GM21515 (cell line): ENCODE measurements around the gene RNF4.
"Not testable (repeated sequence)": the region's sequence is repeated elsewhere in the genome, so short reads cannot be mapped to it uniquely, and the experiment has no call there.

Source experiments
- ATAC-seq: cut with Tn5 transposase; IDR thresholded peaks from one replicate; pipeline ENCODE4 v1.9.1; 2021; ENCODE audit not compliant: unreplicated experiment

RNF4 gene

DNA sequence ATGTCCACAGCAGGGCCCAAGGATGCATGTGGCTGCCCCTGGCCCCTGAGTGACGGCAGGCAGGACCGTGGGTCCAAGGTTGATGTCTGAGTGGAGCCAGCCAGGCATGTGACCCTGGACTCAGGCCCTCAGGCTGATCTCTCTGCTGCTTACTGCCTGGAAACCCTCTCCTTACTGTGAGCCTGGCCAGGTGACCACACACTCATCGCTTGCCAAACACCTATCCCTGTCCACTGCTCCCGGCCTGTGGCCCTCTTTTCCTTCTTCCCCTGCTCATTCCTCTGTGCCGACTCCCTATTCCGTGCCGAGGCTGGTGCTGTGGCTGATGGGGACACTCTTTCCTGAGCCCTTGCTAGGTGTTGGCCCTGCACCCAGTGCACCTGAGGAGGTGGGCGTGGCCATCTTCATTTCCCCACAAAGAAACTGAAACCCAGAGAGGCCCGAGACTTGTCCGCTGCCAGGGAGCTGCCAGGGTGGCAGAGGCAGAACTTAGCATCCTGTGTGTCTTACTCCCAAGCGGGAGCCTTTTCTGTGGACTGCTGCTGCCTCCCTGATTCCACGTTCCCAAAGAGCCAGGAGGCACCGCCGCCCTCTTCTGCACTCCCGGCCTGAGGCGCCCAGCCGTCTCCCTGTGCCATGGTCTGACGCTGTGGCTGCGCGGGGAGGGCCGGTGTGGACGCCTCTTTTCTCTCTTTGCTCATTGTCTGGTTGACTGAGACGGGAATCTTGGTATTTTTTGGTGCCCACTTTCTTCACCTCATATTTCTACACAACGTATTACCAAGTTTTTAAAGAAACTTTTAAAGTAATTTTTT lies 11.2 kb upstream of the RNF4 start:
- no peak for ATAC-seq

DNA sequence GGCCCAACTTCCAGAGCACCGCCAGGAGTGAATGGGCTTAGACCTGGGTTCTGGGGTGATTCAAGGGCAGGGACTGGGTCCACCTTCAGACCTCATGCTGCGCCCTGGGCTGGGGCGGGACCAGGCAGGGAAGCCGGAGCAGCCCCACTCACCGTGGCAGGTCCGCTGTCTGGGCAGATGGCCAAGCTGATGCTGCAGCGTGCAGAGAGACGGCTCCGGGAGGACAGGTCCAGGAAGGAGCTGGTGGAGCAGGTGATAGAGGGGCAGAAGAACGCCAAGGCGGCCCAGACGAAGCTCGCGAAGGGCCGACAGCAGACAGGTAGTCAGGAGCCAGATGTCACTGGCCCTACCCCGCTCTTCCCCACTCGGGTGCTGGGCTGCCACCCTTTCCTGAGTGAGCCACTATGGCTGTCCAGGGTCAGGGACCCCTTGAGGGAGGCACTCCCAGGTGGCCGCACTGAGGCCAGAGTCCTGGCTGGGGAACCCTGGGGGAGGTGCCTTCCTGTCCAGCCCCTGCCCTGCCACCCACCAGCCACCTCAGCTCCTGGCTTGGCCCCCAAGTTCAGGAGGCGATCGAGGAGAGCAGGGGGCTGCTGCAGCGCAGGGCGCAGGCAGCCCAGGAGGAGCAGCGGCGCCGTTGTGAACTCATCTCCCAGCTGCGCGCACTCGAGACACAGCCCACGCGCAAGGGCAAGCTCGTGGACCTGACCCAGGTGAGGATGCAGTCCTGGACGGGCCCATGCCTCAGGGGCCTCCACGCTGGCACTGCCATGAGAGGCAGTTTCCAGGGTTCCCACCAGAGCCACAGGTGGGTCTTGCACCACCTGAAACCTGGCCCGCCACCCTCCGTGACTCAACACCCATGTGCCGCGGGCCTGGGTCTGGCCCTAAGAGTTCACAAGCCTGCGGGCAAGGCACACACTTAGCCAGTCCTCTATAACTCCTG lies 10.1 kb upstream of the RNF4 start:
- no peak for ATAC-seq

DNA sequence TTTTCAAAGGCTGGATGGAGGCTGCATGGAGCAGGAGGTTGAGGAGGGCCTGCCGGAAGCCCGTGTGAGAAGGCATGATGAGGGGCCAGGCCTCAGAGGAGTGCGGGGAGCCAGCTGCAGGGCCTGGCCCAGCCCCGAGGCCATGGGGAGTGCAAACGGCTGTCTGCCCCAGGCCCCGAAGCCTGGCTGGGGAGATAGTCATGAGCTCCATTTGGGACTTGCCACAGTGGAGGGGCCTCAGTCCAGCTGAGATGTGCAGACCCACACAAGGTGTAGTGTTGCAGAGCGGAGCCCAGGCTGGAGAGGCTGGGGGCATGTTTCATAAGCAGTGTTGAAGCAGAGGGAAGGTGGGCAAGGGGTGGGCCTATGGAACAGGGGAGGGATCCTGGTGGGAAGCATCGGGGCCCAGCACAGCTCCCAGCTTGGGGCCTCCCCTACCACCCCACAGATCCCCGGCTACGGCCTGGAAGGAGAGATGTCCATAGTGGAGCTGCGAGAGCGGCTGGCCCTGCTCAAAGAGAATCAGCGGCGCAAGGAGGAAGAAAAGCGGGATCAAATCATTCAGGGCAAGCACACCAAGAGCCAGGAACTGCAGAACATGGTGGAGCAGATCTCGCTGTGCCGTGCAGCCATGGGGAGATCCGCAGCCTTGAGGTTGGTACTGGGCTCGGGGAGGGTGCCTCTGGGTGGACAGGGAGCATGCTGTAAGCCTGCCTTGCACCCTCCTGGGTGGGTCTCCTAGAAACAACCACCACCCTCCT lies 9.1 kb upstream of the RNF4 start:
- ATAC-seq: no peak

DNA sequence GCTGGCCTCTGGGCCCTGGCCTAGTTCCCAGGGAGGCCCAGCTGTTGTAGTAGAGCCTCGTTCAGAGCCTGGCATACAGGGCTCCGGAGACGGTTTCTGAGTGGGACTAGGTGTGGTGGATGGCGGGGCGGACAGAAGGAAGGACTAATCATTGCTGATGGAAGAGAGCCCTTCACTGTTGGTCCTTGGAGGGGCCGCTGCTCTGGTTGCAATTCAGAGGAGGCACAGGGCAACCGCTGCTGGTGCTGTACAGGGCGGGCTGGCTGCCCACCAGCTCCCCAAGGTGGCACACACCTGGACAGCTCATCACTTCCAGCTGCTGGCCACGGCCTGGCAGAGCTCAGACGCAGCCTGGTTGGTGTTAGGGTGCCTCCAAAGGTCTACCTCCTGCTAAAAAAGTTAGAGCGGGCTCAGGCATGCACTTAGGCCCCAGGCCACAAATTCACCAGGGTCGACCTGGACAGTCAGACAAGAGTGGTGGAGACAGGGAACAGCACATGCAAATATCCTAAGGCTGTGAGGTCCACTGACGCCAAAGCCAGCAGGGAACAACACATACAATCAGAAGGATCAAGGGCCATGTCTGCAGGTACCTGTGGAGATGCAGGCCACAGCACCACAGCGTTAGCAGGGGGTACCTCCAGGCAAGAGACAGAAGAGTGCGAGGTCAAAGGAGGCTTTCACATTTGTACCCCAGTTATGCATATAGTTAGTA lies 7.5 kb upstream of the RNF4 start:
- ATAC-seq: no peak

DNA sequence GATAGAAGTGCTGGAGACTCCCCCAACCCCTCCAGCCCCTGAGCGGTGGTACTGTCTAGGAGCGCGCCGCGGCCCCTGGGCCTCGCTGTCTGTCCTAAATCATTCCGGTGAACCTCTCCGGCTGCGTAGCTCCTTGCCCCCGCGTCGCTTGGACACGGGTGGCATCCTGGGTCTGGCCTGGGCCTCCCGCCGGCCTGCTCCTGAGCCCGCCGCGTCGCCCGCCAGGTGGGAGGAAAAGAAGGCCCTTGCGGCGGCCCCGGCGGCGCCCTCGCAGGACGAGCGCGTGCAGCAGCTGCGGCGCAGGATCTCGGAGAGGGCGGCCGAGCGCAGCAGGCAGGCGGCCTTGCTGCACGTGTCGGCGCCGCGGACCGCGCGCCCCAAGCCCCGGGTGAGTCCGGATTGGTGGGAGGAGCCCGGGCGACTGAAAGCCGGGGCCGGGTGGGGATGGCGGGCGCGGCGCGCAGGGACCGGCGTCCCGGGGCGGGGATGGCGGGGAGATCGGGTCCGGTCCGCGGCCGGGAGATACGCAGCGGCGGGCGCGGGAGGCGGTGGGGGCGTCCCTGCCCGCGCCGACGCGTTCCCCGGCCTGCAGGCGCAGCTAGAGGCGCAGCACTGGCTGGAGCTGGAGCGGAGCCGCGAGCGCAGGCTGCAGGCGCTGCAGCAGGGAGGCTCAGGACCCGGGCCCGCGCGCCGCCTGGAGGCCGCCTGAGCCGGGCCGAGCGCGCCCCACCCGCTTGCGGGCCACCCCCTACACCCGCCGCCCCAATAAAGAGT lies 6.5 kb upstream of the RNF4 start:
- ATAC-seq: peak; percentile 79

DNA sequence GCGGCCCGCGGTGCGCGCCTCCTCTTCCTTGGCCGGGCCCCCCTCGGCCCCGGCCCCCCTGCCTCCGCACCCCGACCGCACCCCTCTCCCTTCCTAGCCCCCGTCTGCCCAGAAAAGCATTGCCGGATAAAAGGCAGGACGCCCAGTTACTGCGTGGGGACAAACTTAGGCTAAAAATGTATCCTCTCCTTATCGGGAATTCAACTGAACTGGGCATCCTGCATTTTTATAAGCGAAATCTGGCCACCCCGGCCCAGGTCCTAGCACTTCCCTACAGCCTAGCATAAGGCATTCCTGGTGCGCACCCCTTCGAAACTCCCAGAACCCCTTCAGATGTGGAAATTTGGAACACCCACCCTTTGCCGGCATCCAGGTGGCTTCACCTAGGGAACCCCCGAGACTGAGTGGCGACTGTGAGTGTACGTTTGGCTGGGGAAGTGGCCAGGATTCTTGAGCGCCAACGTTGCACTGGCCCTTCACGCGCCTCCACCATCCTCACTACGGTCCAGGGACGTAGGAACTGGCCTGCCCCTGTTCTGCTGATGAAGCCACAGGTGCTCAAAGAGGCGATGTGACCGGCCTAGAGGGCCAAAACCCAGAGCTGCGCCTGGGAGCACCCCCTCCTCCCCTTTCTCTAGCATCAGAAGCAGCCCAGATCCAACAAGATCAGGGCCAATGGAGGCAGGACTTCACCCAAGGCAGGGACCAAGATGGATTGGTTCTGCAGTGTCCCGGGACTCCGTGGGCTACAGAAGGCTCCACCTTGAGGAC lies 5.7 kb upstream of the RNF4 start:
- no peak for ATAC-seq

DNA sequence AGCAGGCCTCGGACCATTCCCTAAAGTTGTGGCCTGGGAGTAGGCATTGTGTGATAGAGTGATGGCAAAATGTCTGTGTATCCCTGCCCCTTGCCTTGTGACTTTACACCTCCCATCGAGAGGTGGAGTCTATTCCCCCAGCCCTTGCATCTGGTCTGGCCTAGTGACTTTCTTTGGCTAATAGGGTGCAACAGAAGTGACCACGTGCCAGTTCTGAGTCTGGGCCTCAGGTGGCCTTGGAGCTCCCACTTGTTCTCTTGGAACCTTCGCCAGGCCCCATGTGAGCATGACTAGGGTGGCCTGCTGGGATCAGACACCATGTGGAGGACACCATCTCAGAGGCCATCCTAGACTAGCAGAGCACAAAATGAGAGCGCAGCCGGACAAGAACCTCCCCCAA lies 3.9 kb upstream of the RNF4 start:
- no peak for ATAC-seq

DNA sequence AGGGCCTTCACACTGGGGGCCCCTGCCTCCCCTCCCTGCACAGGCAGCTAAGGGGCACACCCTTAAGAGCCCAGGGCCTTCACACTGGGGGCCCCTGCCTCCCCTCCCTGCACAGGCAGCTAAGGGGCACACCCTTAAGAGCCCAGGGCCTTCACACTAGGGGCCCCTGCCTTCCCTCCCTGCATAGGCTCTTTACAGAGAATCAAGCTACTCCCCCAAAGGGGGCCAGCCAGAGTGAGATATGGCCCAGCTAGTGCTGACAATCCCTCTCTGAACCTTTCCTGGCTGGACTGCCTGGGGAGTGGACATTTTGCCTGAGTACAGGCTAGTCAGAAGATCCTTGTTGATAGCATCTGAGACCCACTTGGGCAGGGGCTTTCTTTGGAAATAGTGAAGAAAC lies 3.4 kb upstream of the RNF4 start:
- not testable (repeated sequence) for ATAC-seq

DNA sequence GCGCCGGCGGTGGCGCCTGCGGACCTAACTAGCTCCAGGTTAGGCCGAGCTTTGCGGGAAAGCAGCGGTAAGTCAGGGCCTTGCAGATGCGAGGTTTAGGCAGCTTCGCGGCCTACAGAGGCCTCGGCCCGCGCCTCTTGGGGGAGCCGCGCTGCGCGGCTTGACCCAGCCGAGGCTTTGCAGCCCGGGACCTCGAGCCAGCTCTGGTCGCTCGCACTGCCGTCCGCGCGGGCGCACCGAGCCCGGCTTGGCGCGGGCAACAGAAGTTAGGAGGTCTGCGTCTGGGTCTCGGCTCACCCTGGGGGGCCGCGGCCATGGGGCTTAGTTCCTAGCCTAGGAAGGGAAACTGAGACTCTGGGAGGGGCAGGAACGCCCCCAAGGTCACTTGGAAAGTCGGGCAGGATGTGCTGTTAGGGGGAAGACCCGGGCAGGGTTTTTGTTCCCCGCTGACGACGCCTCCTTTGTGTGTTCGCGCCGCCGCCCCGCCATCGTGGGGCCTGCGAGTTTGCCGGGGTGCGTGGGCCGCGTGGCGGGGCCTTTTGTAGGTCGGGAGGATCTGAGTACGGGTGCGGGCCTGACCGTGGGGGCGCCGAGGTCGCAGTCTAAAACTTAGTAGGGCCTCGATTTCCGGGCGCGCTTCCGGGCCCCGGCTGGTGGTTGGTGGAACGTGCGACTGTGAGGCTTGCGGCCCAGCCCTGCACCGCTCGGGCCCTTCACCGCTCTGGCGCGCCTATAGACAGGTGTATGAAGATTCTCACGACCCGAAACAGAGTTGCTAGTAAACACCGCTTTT lies 482 bp downstream of the RNF4 start:
- peak; percentile 58 for ATAC-seq

DNA sequence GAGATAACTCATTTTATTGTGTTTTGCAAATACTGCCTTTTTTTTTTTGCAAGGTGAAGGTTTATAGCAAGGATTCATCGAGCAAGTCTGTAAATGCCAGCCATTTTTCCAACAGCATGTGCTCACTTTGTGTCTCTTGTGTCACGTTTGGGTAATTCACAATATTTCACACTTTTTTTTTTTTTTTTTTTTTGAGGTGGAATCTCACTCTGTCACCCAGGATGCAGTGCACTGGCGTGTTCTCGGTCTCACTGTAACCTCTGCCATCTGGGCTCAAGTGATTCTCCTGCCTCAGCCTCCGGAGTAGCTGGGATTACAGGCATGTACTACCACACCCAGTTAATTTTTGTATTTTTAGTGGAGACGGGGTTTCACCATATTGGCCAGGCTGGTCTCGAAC lies 1.9 kb downstream of the RNF4 start:
- no peak for ATAC-seq

DNA sequence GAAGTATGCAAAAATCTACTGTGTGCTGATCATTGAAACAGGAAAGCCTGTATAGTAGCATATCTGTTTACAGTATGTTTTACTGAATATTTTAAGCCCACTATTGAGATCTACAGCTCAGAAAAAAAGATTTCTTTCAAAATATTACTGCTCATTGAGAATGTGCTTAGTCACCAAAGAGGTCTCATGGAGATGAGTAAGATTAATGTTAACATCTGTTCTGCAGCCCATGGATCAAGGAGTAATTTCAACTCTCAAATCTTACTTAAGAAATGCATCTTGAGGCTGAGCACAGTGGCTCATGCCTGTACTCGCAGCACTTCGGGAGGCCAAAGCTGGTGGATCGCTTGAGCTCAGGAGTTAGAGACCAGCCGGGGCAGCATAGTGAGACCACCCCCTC lies 3.3 kb downstream of the RNF4 start:
- no peak for ATAC-seq

DNA sequence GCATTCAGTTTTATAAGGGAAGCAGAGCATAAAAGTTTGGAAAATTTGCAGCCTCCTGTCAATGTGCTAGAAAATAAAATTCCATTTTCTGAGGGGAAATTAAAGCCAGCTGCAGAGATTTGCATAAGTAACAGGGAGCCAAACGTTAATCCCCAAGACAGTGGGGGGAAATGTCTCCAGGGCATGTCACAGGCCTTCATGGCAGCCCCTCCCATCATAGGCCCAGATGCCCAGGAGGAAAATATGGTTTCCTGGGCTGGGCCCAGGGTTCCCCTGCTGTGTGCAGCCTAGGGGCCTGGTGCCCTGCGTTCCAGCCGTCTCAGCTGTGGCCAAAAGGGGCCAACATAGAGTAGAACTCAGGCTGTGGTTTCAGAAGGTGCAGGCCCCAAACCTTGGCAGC lies 9.3 kb downstream of the RNF4 start:
- ATAC-seq: no peak

DNA sequence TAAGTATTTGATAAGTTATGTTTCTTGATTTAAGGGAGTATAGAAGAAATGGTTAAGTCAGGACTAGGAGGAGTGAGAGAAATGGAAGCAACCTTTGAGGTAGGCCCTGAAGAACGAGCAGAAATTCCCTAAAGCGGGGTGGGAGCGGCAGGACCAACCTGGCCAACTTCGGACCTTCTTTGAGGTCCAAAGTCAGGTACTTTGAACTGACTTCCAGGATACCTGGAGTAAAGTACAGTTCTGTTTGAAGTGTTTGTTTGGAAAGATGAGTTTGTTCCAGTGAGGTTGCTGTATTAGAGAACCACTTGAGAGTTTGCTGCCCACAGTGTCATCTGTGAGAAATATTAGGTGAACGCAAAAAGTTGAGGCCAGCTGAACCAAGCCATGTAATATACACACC lies 11.7 kb downstream of the RNF4 start:
- no peak for ATAC-seq

DNA sequence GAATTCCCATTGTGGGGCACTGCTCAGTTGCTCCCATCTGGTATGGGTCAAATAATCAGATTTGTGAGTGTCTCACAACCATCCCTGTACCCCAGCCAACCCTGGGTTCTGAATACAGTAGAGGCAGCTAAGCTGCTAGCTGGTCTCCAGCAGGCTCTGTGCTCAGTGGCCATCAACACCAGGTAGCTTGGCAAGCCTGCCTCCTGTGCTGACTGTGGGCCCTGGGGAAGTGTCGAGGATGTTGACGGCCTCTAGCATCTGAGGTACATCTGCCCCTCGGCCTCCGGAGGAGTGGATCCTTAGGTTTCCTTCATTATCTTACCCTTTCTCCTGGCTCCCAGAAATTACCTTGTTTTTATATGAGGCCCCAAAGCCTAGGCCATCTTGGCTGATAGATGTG lies 13.3 kb downstream of the RNF4 start:
- no peak for ATAC-seq

DNA sequence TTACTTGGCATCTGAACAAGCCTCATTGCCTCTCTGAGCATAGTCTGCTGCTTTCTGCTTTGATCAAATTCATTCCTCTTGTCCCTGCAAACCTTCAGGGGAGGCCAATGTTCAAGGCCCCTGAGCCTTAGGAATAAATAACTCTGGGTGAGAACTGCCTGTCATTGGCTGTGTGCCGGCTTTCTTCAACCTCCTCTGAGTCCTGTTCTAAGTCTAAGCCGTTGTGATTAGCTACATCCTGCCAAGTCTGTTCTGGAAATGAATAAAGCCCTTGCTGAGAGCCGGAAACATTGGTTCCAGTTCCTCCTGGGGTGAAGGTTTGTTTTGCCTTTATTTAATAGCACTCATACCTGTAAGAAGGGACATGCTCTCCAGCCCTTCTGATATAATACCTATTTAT lies 13.8 kb downstream of the RNF4 start:
- ATAC-seq: peak; percentile 41

DNA sequence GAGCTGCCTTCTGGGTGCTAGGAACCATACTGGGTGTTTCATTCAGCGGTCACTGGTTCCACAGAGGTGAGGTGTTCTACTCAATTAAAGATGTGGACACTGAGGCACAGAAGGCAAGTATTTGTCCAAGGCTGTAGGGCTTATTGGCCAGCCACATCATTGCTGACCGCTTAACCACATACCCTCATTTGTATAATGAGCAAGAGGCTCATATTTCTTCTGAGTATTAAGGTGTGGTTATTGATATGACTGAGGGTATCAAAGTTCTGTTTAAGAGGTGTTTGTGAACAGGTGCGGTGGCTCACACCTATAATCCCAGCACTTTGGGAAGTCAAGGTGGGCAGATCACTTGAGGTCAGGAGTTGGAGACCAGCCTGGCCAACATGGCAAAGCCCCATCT lies 14.3 kb downstream of the RNF4 start:
- ATAC-seq: no peak

DNA sequence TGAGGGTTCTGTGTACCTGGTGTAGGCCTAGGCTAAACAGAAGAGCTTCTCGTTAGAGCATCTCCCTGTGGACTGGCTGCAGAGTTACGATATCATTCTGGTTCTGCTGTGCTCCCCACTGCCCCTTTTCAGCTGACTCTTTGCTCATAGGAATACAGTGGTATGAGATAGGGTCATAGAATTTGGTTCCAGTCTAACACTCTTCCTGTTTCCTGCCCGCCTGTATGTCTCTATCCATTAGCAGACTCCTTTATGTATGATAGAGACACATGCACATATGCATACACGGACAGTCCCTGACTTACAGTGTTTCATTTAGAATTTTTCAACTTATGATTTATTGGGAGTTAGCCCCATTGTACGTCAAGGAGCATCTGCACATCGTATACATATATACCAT lies 15.3 kb downstream of the RNF4 start:
- no peak for ATAC-seq

DNA sequence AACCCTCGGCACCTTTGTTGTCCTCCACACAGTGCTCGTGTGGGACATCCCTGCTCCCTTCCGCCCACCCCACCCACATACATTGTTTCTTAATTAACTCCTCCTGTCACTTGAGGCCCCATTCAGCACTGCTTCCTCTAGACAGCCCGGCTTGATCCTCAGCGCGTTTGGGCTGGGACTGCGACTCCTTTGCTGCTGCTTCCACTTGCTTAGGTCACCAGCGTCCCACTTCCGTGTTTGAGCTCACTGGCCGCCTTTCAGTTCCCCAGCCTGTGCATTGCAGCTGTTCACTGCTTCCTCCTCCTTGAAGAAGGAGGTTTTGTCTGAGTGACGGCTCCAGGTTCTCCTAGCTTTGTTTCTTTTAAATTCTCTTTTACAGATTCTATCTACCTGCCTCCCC lies 16.1 kb downstream of the RNF4 start:
- peak; percentile 61 for ATAC-seq

DNA sequence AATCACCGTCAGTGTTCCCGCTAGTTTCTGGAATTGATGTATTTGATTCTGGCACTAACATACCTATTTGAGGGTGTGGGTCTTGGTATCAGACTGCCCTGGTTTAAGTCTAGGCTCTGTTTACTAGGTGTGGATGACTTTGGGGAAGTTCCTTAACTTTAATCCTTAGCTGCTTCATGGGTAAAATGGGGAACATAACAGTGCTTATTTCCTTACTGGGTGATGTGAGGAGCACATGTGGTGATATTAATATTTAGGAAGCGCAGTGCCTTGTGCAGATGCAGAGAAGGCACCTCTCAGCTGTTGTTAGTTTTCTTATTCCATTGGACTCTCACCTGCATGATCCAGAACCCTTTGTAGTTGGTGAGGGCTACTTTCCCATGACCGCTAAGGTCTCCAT lies 17.1 kb downstream of the RNF4 start:
- ATAC-seq: no peak
